Medulla oblongata (tissue), 1 donor: Measurements from ENCODE around the gene C20orf202.
"Not testable (repeated sequence)": the region's sequence is repeated elsewhere in the genome, so short reads cannot be mapped to it uniquely, and the experiment has no call there.

Experiments used
- DNase-seq: peaks from one replicate; pipeline ENCODE4 v3.0.0-alpha.2; 2015; ENCODE audit errors: extremely low spot score

C20orf202 gene

GRCh38 chr20:1247689-1248088, 44.4 kb downstream of the C20orf202 start:
- no peak for DNase-seq

GRCh38 chr20:1250282-1250681, 47.0 kb downstream of the C20orf202 start:
- not testable (repeated sequence) for DNase-seq

- no peak for DNase-seq
Measured at GRCh38 chr20:1252416-1252815, 49.2 kb downstream of the C20orf202 start.

GRCh38 chr20:1254254-1254653, 51.0 kb downstream of the C20orf202 start:
- no peak for DNase-seq

- DNase-seq: no peak
Measured at GRCh38 chr20:1255675-1256074, 52.4 kb downstream of the C20orf202 start.
